Stomach (tissue), 9 donors: ENCODE measurements around the gene AUH. TPM values are rescaled to one million over a fixed set of nuclear protein-coding genes. Genes with fewer than 3 reads are reported as not detected.

ENCODE experiments used
- DNase-seq, 2 donors: peaks; one replicate each; pipeline versions ENCODE4 v3.0.0 to v3.0.0-alpha.2; 2013 to 2019
- H3K27ac ChIP-seq, 5 donors: fragments of 200-600 bp in 4 of 5; sonication (generic) in 4 of 5; one replicate each; pipeline ENCODE4 v1.5.1; 2013 to 2019; ENCODE audit warnings: mild to moderate bottlenecking in 1 of 5, moderate library complexity in 1 of 5
- H3K27me3 ChIP-seq, 3 donors: fragments of 200-600 bp; sonication (generic); one replicate each; pipeline ENCODE4 v1.5.1; 2017 to 2019; ENCODE audit warnings: mixed run types in 1 of 3
- H3K36me3 ChIP-seq, 4 donors: fragments of 200-600 bp; sonication (generic); 1 replicate in 3 of 4; 2 replicates in 1 of 4; pipeline ENCODE4 v1.5.1; 2016 to 2019
- H3K4me1 ChIP-seq, 4 donors: fragments of 200-600 bp; sonication (generic); one replicate each; pipeline ENCODE4 v1.5.1; 2016 to 2019
- H3K4me3 ChIP-seq, 4 donors: fragments of 200-600 bp; sonication (generic) in 3 of 4; one replicate each; pipeline ENCODE4 v1.5.1; 2016 to 2019; ENCODE audit warnings: mild to moderate bottlenecking in 1 of 4
- H3K9me3 ChIP-seq, 4 donors: fragments of 200-600 bp; sonication (generic); one replicate each; pipeline ENCODE4 v1.5.1; 2016 to 2019
- EP300 ChIP-seq: sonication (generic); formaldehyde crosslinking; IDR thresholded peaks from one replicate; pipeline ENCODE4 v1.6.1; 2017; ENCODE audit warnings: antibody characterized with exemption
- POLR2A ChIP-seq, 4 donors: fragments of 450-650 bp; IDR thresholded peaks; one replicate each; pipeline ENCODE4 v1.6.1; 2016; ENCODE audit warnings: antibody characterized with exemption in 4 of 4, control low read depth in 2 of 4, mild to moderate bottlenecking in 1 of 4, moderate library complexity in 1 of 4
- POLR2AphosphoS5 ChIP-seq, 3 donors: sonication (generic); formaldehyde crosslinking; IDR thresholded peaks; one replicate each; pipeline ENCODE4 v1.6.1; 2016; ENCODE audit warnings: antibody characterized with exemption in 3 of 3
- WGBS, 5 donors: extraction: QIAGEN DNeasy Blood & Tissue Kit in 3 of 5; methylation state at CpG; one replicate each; pipeline versions ENCODE4 v1.1.5 to v1.1.7; 2013 to 2018; 5-methylcytosine and 5-hydroxymethylcytosine counted together
- intact Hi-C: fragments of 100-400 bp; cut with DNase I; formaldehyde crosslinking; loops from one replicate; pipeline ENCODE4 v1.15.1; 2023; ENCODE audit warnings: low total_unique reads
- polyA plus RNA-seq, 3 donors: library from polyadenylated mRNA; stranded (reverse); fragments of 200-250 nt; gene quantifications; one replicate each; pipeline ENCODE4 v1.2.3, GENCODE V29; 2013
- total RNA-seq, 5 donors: library from RNA; depleted of rRNA; stranded (reverse); fragments of >200 nt; gene quantifications; one replicate each; pipeline versions ENCODE4 v1.1.0 to v1.2.3, GENCODE V29; 2014 to 2016
- TF ChIP-seq, protein P1 (sequence below), 7 experiments: fragments of 450-650 bp in 4 of 7; fragments of 200-600 bp in 3 of 7; sonication (generic) in 3 of 7; IDR thresholded peaks; one replicate each; pipeline ENCODE4 v1.5.1; 2016 to 2019; ENCODE audit warnings: antibody characterized with exemption in 7 of 7, control low read depth in 2 of 7, mild to moderate bottlenecking in 1 of 7
- donor health status: healthy with polysubstance abuse.
- donor health status: Bipolar disorder and iron deficiency.
- donor health status: healthy.

The AUH gene
- total and polyA plus RNA-seq, 8 donors, result 5.8 to 331 (median 24.5) TPM

DNA sequence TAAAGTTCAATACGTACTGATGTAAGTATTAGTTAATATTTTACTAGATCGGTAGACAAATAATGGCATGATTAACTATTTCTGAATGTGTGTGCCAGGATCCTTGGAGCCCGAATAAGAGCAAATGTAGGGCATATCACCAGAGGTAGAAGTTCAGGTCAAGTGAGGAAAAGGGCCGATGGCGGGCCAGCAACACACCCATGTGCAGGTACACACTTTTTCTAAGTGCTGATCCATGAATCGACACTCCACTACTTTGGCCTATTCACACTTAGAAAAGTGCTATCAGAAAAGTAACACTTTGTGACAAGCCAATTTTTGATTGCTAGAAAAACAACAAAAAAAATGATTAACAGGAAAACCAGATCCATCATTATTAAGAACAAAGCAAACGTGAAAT lies 150.3 kb downstream of the AUH start:
- intact Hi-C loops, result no loop called here
- no peaks in the 10 kb centered on the region for H3K9me3 ChIP-seq
- 33 to 61% (median 55%) methylated on average over 7 of the region's 7 CpGs for WGBS, 5 donors
- H3K27me3 ChIP-seq, result no peaks in the 10 kb centered on the region
- peaks cover 22 to 46% (median 35%) of the 10 kb centered on the region in 4 donors for H3K4me1 ChIP-seq
- no peaks in the 10 kb centered on the region for H3K36me3 ChIP-seq
- DNase-seq, result peak; percentile 77 to 81
- peak in 1 of 3 donors; percentile 62 for TF ChIP-seq POLR2AphosphoS5 (IDR thresholded peaks at IDR 0.05)
- TF ChIP-seq, protein P1, sequence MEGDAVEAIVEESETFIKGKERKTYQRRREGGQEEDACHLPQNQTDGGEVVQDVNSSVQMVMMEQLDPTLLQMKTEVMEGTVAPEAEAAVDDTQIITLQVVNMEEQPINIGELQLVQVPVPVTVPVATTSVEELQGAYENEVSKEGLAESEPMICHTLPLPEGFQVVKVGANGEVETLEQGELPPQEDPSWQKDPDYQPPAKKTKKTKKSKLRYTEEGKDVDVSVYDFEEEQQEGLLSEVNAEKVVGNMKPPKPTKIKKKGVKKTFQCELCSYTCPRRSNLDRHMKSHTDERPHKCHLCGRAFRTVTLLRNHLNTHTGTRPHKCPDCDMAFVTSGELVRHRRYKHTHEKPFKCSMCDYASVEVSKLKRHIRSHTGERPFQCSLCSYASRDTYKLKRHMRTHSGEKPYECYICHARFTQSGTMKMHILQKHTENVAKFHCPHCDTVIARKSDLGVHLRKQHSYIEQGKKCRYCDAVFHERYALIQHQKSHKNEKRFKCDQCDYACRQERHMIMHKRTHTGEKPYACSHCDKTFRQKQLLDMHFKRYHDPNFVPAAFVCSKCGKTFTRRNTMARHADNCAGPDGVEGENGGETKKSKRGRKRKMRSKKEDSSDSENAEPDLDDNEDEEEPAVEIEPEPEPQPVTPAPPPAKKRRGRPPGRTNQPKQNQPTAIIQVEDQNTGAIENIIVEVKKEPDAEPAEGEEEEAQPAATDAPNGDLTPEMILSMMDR (IDR thresholded peaks at IDR 0.05), result no peak
- H3K4me3 ChIP-seq, result peak overlapping the region in 2 of 4 donors; percentile 7 to 11
- peak overlapping the region in 4 of 5 donors; percentile 71 to 89 (median 82) for H3K27ac ChIP-seq

DNA sequence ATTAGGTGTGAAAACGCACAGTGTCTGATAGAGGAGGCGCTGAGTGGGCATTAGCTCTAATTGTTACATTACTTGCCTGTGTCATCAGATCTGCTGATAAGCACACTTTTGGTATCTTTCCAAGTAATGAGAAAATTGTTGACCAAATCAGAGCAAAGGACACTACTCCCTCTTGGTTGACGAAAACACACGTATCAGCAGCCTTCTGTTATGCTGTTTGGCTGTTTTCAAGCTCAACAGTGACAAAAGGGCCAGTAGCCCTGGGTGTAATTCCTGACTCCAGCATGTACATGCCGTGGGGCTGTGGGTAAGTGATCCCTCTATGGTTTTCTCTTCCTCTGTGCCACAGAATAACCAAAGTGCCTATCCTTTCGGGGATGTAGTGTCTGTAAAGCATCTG lies 151.4 kb downstream of the AUH start:
- Histone ChIP-seq H3K9me3 (no peaks in the 10 kb centered on the region), H3K27me3 (no peaks in the 10 kb centered on the region), H3K4me3 (no peak overlapping the region), H3K27ac (peak overlapping the region; percentile 65 to 89 (median 80)), H3K36me3 (no peaks in the 10 kb centered on the region), H3K4me1 (peaks cover 22 to 46% (median 35%) of the 10 kb centered on the region in 4 donors)
- WGBS, 5 donors, result 64 to 83% (median 79%) methylated on average over 6 of the region's 6 CpGs
- peak in 1 of 2 donors; percentile 22 for DNase-seq
- intact Hi-C loops, result no loop called here
- TF ChIP-seq, protein P1 (IDR thresholded peaks at IDR 0.05), result no peak
- no peak for TF ChIP-seq EP300
- TF ChIP-seq POLR2A (IDR thresholded peaks at IDR 0.05), result no peak
- no peak for TF ChIP-seq POLR2AphosphoS5 (IDR thresholded peaks at IDR 0.05)

DNA sequence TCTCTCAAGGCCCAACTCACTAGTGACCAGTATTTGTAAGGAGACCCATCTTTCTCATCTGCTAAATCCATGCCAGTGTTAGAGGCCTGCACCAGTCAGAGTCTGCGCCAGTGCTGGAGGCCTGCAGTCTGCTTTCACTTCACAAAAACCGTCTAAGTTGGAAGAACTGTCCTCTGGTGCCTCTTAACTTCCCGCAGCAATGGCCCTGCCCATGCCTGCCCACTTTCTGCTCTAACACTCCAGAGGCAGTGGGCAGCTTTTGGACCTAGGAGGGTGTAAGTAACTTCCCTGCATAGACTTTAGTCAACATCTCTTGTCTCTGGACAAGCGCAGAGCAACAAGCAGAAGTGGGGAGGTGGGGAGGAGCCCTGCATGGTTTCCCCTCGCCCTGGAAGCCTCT lies 152.9 kb downstream of the AUH start:
- intact Hi-C loops, result no loop called here
- H3K9me3 ChIP-seq, result no peaks in the 10 kb centered on the region
- TF ChIP-seq POLR2A (IDR thresholded peaks at IDR 0.05), result no peak
- TF ChIP-seq, protein P1 (IDR thresholded peaks at IDR 0.05), result no peak
- no peak for TF ChIP-seq EP300
- no peak for TF ChIP-seq POLR2AphosphoS5 (IDR thresholded peaks at IDR 0.05)
- no peaks in the 10 kb centered on the region for H3K36me3 ChIP-seq
- peak overlapping the region; percentile 47 to 90 (median 89) for H3K27ac ChIP-seq
- no peak for DNase-seq
- H3K4me3 ChIP-seq, result no peak overlapping the region
- H3K27me3 ChIP-seq, result no peaks in the 10 kb centered on the region
- peaks cover 22 to 46% (median 35%) of the 10 kb centered on the region in 4 donors for H3K4me1 ChIP-seq
- 91 to 97% (median 93%) methylated on average over 5 of the region's 5 CpGs for WGBS, 5 donors

DNA sequence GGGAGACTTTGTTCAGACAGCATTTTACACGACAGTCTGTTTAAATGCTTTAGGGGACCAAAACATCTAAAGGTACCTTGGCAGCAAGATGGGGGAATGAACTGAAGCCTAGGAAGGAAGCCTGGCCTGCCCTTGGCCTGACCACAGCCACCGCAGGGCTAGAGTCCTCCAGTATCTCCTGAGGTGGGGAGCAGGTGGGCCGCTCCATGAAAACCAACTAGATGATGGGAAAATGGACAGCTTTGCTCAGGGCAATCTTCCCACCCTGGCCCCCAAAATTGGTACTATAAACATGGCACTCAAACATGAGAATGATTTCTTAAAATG lies 153.3 kb downstream of the AUH start:
- TF ChIP-seq, protein P1 (IDR thresholded peaks at IDR 0.05), result no peak
- TF ChIP-seq POLR2AphosphoS5 (IDR thresholded peaks at IDR 0.05), result no peak
- no peak for TF ChIP-seq POLR2A (IDR thresholded peaks at IDR 0.05)
- no peak for TF ChIP-seq EP300
- peak overlapping the region; percentile 78 to 90 (median 89) for H3K27ac ChIP-seq
- H3K4me3 ChIP-seq, result no peak overlapping the region

More for the DNA sequence above, 153.3 kb downstream of the AUH start:
- no peak for DNase-seq
- 52 to 70% (median 57%) methylated on average over 3 of the region's 3 CpGs for WGBS, 5 donors
- intact Hi-C loops, result no loop called here
- no peaks in the 10 kb centered on the region for H3K36me3 ChIP-seq
- peaks cover 22 to 46% (median 34%) of the 10 kb centered on the region in 4 donors for H3K4me1 ChIP-seq
- H3K27me3 ChIP-seq, result no peaks in the 10 kb centered on the region
- no peaks in the 10 kb centered on the region for H3K9me3 ChIP-seq
